GM19328 (cell line): Measurements from ENCODE around the gene WDR44.
"Not testable (repeated sequence)": the region's sequence is repeated elsewhere in the genome, so short reads cannot be mapped to it uniquely, and the experiment has no call there.

Experiments used
- ATAC-seq: cut with Tn5 transposase; IDR thresholded peaks from one replicate; pipeline ENCODE4 v1.9.1; 2021; ENCODE audit warnings: mild to moderate bottlenecking, moderate library complexity; ENCODE audit not compliant: unreplicated experiment

WDR44 gene

GRCh38 chrX:118345464-118346257 lies at the start of gene WDR44:
TSS of gene WDR44 (plus strand) at chrX:118346106. CDS start at chrX:118346504, 398 bp downstream.
- ATAC-seq = peak; percentile 86

DNA sequence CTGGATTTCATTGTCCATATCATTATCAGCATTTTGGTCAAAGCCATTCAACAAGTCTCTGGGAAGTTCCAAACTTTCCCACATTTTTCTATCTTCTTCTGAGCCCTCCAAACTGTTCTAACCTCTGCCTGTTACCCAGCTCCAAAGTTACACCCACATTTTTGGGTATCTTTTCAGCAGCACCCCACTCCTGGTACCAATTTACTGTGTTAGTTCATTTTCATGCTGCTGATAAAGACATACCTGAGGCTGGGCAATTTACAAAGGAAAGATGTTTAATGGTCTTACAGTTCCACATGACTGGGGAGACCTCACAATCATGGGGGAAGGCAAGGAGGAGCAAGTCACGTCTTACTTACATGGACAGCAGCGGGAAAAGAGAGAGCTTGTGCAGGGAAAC lies 40.1 kb upstream of the WDR44 start:
- not testable (repeated sequence) for ATAC-seq

- no peak for ATAC-seq
Observed at GRCh38 chrX:118315529-118315928, 30.4 kb upstream of the WDR44 start.

DNA sequence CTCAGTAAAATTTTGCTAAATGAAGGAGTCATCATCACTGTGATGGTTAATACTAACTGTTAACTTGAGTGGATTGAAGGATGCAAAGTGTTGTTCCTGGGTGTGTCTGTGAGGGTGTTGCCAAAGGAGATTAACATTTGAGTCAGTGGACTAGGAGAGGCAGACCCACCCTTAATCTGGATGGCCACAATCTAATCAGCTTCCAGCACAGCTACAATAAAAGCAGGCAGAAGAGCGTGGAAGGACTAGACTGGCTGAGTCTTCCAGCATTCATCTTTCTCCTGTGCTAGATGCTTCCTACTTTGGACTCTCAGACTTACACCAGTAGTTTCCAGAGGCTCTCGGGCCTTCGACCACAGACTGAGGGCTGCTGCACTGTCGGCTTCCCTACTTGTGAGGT lies 21.3 kb upstream of the WDR44 start:
- ATAC-seq = no peak

DNA sequence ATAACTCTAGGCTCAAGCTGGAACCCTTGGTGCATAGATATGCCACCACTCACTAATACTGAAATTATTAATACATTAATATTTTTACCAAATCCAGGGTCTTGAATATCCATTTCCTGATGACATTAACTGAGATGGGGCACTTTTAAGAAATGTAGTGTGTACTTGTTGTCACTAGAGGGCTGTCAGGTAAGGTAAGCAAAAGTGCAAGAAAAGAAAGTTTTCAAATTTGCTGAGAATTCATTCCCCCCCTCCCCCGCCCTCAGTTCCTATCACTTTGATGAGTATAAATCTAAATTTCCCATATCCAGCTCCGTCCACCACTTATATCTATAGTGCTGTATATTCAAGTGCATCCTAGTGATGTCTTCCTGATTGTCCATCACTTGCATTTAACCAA lies 20.5 kb upstream of the WDR44 start:
- no peak for ATAC-seq

- no peak for ATAC-seq
Observed at GRCh38 chrX:118329175-118329574, 16.7 kb upstream of the WDR44 start.

DNA sequence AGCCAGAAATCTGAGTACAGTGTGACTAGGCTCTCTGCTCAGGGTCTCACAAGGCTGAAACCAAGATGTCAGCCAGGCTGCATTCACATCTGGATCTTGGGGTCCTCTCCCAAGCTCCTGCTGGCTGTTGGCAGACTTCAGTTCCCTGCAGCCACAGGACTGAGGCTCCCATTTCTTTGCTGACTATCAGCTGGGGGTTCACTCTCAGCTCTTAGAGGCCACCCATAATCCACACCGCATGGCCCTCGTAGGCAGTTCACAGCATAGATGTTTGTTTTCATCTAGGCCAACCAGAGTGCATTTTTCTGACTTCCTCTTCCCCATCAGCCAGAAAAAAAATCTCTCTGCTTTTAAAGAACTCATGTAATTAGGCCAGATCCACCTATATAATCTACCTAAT lies 8.2 kb upstream of the WDR44 start:
- ATAC-seq = no peak

DNA sequence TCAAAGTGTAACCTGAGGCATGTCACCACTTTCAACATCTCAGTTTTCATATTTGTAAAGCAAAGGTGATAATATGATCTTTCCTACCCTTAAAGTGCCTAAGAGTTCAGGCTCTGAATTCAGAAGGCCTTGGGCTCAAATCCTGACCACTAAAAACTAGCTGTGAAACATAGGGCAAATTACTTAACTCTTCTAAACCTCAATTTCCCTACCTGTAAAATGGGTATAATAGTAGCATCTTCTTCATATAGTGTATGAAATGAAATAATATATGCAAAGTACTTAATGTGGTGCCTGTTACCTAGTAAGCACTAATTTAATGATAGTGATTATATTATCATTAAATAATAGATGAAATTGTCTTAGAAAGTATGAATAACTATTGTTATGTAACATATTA lies 7.0 kb upstream of the WDR44 start:
- no peak for ATAC-seq

GRCh38 chrX:118345045-118345463 lies 852 bp upstream of the WDR44 start:
- ATAC-seq = no peak

- ATAC-seq = peak; percentile 19
Observed at GRCh38 chrX:118346258-118347094, 570 bp downstream of the WDR44 start.

GRCh38 chrX:118347131-118347530 lies 1.2 kb downstream of the WDR44 start:
- ATAC-seq = no peak

- no peak for ATAC-seq
Observed at GRCh38 chrX:118347736-118348135, 1.8 kb downstream of the WDR44 start.

DNA sequence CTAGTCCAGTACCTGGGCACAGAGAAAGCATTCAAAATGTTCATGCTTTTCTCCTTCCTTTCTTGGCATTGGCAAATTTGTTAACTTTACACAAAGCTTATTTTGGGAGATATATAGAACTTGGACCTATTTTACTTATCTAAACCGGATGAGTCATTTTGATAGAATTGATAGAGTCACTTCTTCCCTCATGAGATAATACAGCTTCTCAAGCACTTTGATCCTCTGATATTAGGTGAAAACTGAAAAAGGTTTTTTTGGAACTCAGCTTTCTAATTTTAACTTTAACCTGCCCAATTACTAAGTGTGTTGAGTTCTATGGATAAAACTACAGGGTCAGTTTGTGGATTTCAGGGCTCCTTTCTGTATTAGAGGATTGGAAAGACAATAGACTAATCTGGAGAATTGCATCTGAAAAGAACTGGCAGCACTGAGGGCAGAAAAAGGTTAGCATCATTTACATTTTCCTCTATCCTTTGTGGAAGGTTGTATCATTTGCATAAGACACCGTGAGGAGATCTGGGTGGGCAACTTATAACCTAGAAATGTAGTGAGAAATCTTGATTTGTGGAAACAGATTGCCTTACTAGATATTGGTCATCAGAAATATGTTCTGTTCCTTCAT lies 2.4 kb downstream of the WDR44 start:
- no peak for ATAC-seq

DNA sequence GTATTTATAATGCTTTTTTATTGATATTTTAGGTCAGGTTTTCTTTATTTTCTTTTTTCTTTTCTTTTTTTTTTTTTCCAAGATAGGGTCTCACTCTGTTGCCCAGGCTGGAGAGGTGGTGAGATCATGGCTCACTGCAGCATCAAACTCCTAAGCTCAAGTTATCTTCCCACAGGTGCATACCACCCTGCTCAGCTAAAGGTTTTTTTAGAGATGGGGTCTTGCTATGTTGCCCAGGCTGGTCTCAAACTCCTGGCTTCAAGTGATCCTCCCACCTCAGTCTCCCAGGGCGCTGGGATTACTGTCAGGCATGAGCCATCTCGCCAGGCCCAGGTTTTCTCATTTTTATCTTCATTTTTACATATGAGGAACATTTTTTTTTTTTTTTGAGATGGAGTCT lies 3.3 kb downstream of the WDR44 start:
- ATAC-seq = no peak

- ATAC-seq = no peak
Observed at GRCh38 chrX:118350221-118350620, 4.3 kb downstream of the WDR44 start.

DNA sequence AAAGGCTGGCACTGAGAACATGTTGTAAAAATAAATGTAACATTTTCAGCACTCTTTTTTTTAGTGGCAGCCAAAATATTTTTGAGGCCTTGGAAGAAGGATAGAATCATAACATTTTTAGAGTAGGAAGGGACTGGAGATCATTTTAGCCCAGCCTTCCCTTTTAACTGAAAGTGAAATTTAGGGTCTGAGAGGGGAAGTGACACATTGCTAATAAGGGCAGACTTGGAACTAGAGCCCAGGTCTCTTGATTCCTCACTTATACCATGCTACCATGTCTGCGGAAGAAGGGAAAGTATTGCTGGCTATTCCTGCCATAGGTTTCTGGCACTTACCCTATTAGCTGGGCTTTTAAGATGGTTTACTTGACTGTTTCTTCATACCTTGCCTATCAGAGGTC lies 4.8 kb downstream of the WDR44 start:
- ATAC-seq = no peak

DNA sequence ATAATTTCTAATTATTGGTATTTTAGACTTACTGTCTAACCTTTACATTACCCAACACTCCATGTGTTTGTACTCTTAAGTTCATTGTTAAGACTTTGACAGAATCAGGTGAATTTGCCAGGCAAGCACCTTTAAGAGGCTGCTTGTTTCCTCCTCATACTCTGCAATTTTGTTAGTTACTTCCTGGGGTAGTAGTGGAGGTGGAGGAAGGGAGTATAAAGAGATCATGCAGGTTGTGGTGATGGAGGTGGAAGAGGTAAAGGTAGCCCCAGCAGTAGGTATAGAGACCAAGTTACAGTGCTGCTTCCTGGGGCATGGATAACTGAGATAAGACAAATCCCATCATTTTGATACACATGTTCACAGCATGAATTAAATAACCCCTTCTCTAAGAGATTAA lies 6.7 kb downstream of the WDR44 start:
- ATAC-seq = no peak

DNA sequence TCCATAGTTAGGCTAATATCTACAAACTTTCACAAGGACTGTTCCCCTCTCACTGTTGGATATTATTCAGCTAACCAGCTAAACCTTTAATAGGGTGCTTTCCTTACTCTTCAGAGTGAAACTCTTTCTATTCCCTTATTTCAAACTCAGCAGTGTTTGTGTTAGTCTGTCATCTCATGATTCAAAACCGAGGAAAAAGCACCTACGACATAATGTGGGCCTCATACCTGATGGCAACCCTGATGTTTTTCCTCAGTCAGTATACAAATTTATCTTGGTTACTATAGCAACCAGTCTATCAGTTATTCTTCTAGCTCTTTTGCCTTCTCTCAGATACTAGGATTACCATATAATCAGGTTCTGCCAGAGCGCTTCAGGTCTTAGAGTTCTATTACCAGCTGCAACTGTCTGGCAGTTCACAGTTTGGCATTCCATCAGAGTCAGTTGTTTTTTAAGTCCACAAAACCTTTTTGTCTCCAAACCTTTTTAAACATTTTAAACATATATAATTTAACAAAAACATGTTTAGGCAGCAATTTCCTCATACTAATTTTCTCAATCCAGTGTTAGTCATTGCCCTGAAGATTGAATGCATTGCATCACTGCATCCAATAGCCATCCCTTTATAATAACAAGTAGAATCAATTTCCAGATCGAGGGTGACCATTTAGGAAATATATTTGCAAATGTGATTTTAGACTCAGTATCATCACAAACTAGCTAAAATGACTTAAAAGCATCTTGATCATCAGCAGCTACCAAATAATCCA lies 7.4 kb downstream of the WDR44 start:
- ATAC-seq = no peak

DNA sequence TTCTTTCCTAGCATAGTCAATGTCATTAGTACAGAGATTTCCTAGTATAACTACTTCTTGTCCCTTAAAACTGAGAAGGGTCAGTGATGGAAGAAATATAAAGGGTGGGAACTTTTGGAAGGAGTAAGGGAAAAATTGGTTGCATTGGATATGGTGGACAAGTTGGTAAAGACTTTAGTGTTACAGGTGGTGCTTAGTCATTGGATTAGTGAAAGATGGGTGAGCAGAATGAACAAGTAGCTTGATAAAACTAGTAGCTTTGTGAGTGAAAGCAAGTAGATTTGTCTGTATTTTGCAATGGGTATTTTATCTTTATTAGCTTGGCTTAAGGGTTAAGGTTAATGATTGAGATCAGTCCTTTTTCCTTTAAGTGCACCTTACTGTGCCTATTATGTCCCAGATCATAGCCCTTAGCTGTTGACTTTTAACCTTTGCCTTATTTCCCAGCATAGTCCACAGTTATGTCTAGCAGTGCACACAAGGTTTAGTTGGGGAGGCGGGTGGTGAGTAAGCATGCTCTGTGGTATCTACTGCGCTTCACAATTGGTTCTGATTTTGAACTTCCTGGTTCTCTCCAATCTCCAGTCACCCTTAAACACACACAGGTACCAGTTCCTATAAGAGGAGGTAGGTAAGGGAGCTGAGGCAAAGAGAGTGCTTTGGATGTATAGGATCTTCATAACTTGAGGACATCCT lies 9.5 kb downstream of the WDR44 start:
- ATAC-seq = no peak

DNA sequence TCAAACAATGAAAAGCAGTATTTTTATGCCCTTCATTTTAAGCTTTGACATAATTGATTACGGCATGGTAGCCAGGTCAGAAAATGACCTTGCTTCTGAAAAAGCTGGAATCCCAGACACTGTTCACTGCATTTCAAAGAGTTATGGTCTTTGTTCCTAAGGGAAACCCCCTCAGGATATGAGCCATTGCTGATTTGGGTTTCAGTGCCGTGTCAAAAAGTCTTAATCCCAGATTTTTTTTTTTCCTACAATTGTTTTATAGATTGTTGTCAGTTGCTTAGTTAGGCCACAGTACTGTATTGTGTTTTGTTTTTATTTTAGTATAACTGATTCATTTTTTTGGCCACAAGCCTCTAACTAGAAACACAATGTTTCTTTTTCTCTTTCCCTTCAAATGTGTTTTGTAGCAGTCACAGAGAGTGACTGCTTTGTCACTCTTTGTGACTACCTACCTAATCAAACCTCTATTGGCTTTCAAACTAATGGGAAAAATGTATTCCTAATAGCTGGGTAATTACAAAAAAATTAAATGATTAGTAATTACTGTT lies 10.3 kb downstream of the WDR44 start:
- ATAC-seq = no peak
